ENCODE measurements around the gene TRMT112.
"Not testable (repeated sequence)": the region's sequence is repeated elsewhere in the genome, so short reads cannot be mapped to it uniquely, and the experiment has no call there.

TRMT112 gene

GRCh38 chr11:64331569-64332371 is 14.4 kb upstream of the TRMT112 start:
- DNase-seq (ENCODE audit: low read depth, low spot score) = no peak

GRCh38 chr11:64330888-64331287 is 13.5 kb upstream of the TRMT112 start:
- DNase-seq (ENCODE audit: low read depth, low spot score) = no peak

GRCh38 chr11:64327993-64328392 is 10.6 kb upstream of the TRMT112 start:
- no peak for DNase-seq (ENCODE audit: low read depth, low spot score)

GRCh38 chr11:64327375-64327774 is 10.0 kb upstream of the TRMT112 start:
- no peak for DNase-seq (ENCODE audit: low read depth, low spot score)

GRCh38 chr11:64324692-64325469 is 7.5 kb upstream of the TRMT112 start:
- DNase-seq (ENCODE audit: low read depth, low spot score) = no peak

GRCh38 chr11:64323984-64324383 is 6.6 kb upstream of the TRMT112 start:
- DNase-seq (ENCODE audit: low read depth, low spot score) = not testable (repeated sequence)

GRCh38 chr11:64323373-64323772 is 6.0 kb upstream of the TRMT112 start:
- DNase-seq (ENCODE audit: low read depth, low spot score) = no peak

- no peak for DNase-seq (ENCODE audit: low read depth, low spot score)
These were observed 5.5 kb upstream of the TRMT112 start for GRCh38 chr11:64322925-64323260.

- DNase-seq (ENCODE audit: low read depth, low spot score) = no peak
These were observed 4.2 kb upstream of the TRMT112 start for GRCh38 chr11:64321533-64321932.

- DNase-seq (ENCODE audit: low read depth, low spot score) = no peak
These were observed 3.7 kb upstream of the TRMT112 start for GRCh38 chr11:64321026-64321425.

- no peak for DNase-seq (ENCODE audit: low read depth, low spot score)
These were observed 3.2 kb upstream of the TRMT112 start for GRCh38 chr11:64320556-64320955.

- no peak for DNase-seq (ENCODE audit: low read depth, low spot score)
These were observed 1.7 kb upstream of the TRMT112 start for GRCh38 chr11:64318766-64319761.

GRCh38 chr11:64317961-64318765 is 804 bp upstream of the TRMT112 start, which contains the start of gene PRDX5:
Gene PRDX5, plus strand, starts transcription at chr11:64318121. Its CDS starts 95 bp downstream, at chr11:64318216.
- peak; percentile 83 for DNase-seq (ENCODE audit: low read depth, low spot score)

GRCh38 chr11:64316672-64317324 is 561 bp downstream of the TRMT112 start:
- no peak for DNase-seq (ENCODE audit: low read depth, low spot score)

- DNase-seq (ENCODE audit: low read depth, low spot score) = not testable (repeated sequence)
These were observed 1.5 kb downstream of the TRMT112 start for GRCh38 chr11:64315667-64316526.

- no peak for DNase-seq (ENCODE audit: low read depth, low spot score)
These were observed 2.4 kb downstream of the TRMT112 start for GRCh38 chr11:64314805-64315561.

GRCh38 chr11:64314146-64314804 is 3.1 kb downstream of the TRMT112 start:
- no peak for DNase-seq (ENCODE audit: low read depth, low spot score)
